Bronchial epithelial cell (primary cell): Measurements from ENCODE around the gene SHISAL1. TPM values are rescaled to one million over a fixed set of nuclear protein-coding genes. Genes with fewer than 3 reads are reported as not detected.

Experiments
- DNase-seq: peaks from one replicate; pipeline ENCODE4 v3.0.0-alpha.2; 2010; ENCODE audit warnings: low read depth
- FAIRE-seq: peaks from 2 replicates; lab custom pipeline; 2011; peaks lifted over from hg19 to GRCh38; lab: Jason Lieb, UNC
- H3K27me3 ChIP-seq: 2 replicates; pipeline ENCODE4 v1.5.1; 2011; ENCODE audit warnings: low read length; ENCODE audit not compliant: control insufficient read depth, insufficient read depth
- H3K36me3 ChIP-seq: 2 replicates; pipeline ENCODE4 v1.5.1; 2011; ENCODE audit warnings: low read length; ENCODE audit not compliant: control insufficient read depth, insufficient read depth
- H3K4me3 ChIP-seq: 2 replicates; pipeline ENCODE4 v1.5.1; 2011; ENCODE audit warnings: mild to moderate bottlenecking, low read depth, low read length, control low read depth
- CTCF ChIP-seq: IDR thresholded peaks from 2 replicates; pipeline ENCODE4 v1.5.1; 2011; ENCODE audit warnings: mild to moderate bottlenecking, moderate library complexity, low read length, control low read depth, inconsistent platforms; ENCODE audit not compliant: insufficient read depth, severe bottlenecking
- total RNA-seq: library from RNA; depleted of rRNA; stranded (reverse); fragments of >200 nt; gene quantifications from 2 replicates; pipeline ENCODE4 v1.2.1, GENCODE V29; 2014

Gene SHISAL1
- total RNA-seq, 1 donor from 2014 or later = 0.26 TPM

- DNase-seq (no peak), FAIRE-seq (peak; percentile 81)
- Histone ChIP-seq H3K4me3 (no peak overlapping the region), H3K27me3 (no peaks in the 10 kb centered on the region), H3K36me3 (no peaks in the 10 kb centered on the region)
- TF ChIP-seq CTCF = no peak
These were observed 64.5 kb downstream of the SHISAL1 start for GRCh38 chr22:44247923-44248892.

GRCh38 chr22:44247346-44247745, 65.4 kb downstream of the SHISAL1 start:
- no peaks in the 10 kb centered on the region for H3K36me3 ChIP-seq
- no peak for TF ChIP-seq CTCF
- no peak for DNase-seq
- no peak for FAIRE-seq
- no peak overlapping the region for H3K4me3 ChIP-seq
- H3K27me3 ChIP-seq = no peaks in the 10 kb centered on the region

- no peak for DNase-seq
- no peak for FAIRE-seq
- no peak for TF ChIP-seq CTCF
- Histone ChIP-seq H3K4me3 (no peak overlapping the region), H3K36me3 (no peaks in the 10 kb centered on the region), H3K27me3 (no peaks in the 10 kb centered on the region)
These were observed 66.0 kb downstream of the SHISAL1 start for GRCh38 chr22:44246615-44247326.

GRCh38 chr22:44245867-44246266, 66.9 kb downstream of the SHISAL1 start:
- no peak for FAIRE-seq

GRCh38 chr22:44245438-44245837, 67.3 kb downstream of the SHISAL1 start:
- no peak for TF ChIP-seq CTCF
- H3K4me3 ChIP-seq = no peak overlapping the region
- FAIRE-seq (no peak), DNase-seq (no peak)
- no peaks in the 10 kb centered on the region for H3K36me3 ChIP-seq
- H3K27me3 ChIP-seq = no peaks in the 10 kb centered on the region

More at GRCh38 chr22:44245867-44246266, 66.9 kb downstream of the SHISAL1 start:
- DNase-seq = no peak
- Histone ChIP-seq H3K4me3 (no peak overlapping the region), H3K36me3 (no peaks in the 10 kb centered on the region), H3K27me3 (no peaks in the 10 kb centered on the region)
- no peak for TF ChIP-seq CTCF
